Measurements from ENCODE around the gene KRT80.

KRT80 gene

GRCh38 chr12:52210186-52210924 lies 18.5 kb upstream of the KRT80 start:
- TF ChIP-seq CTCF (IDR thresholded peaks at IDR 0.05), result no peak
- Histone ChIP-seq H3K4me3 (no peak overlapping the region), H3K27ac (no peak overlapping the region)
- no peak for DNase-seq (ENCODE audit: low spot score)

GRCh38 chr12:52209321-52209720 lies 17.5 kb upstream of the KRT80 start:
- H3K27ac ChIP-seq, result no peak overlapping the region
- no peak for TF ChIP-seq CTCF (IDR thresholded peaks at IDR 0.05)
- H3K4me3 ChIP-seq, result no peak overlapping the region
- DNase-seq (ENCODE audit: low spot score), result no peak

GRCh38 chr12:52208424-52209165 lies 16.8 kb upstream of the KRT80 start:
- no peak overlapping the region for H3K4me3 ChIP-seq
- no peak overlapping the region for H3K27ac ChIP-seq
- TF ChIP-seq CTCF (IDR thresholded peaks at IDR 0.05), result no peak
- no peak for DNase-seq (ENCODE audit: low spot score)

- Histone ChIP-seq H3K27ac (no peak overlapping the region), H3K4me3 (no peak overlapping the region)
- no peak for TF ChIP-seq CTCF (IDR thresholded peaks at IDR 0.05)
- DNase-seq (ENCODE audit: low spot score), result no peak
These were observed 16.1 kb upstream of the KRT80 start for GRCh38 chr12:52207895-52208294.

GRCh38 chr12:52207106-52207505 lies 15.3 kb upstream of the KRT80 start:
- no peak overlapping the region for H3K4me3 ChIP-seq
- no peak for TF ChIP-seq CTCF (IDR thresholded peaks at IDR 0.05)
- no peak for DNase-seq (ENCODE audit: low spot score)
- no peak overlapping the region for H3K27ac ChIP-seq

- no peak for DNase-seq (ENCODE audit: low spot score)
- no peak overlapping the region for H3K4me3 ChIP-seq
- TF ChIP-seq CTCF (IDR thresholded peaks at IDR 0.05), result no peak
- no peak overlapping the region for H3K27ac ChIP-seq
These were observed 14.7 kb upstream of the KRT80 start for GRCh38 chr12:52206304-52207040.

Measured in coronary artery (tissue), 2 donors.